NCI-H748 (cell line): Measurements from ENCODE around the gene PTPN7.
"Not testable (repeated sequence)": the region's sequence is repeated elsewhere in the genome, so short reads cannot be mapped to it uniquely, and the experiment has no call there.

Source experiments
- DNase-seq: peaks from one replicate; lab custom pipeline; 2025; ENCODE audit not compliant: unreplicated experiment; lab: John Stamatoyannopoulos, UW

Gene PTPN7

GRCh38 chr1:202154148-202154765 is 6.1 kb downstream of the PTPN7 start:
- DNase-seq: no peak

- DNase-seq: no peak
These were observed 7.1 kb downstream of the PTPN7 start for GRCh38 chr1:202153284-202153683.

GRCh38 chr1:202152399-202152798 is 8.0 kb downstream of the PTPN7 start:
- DNase-seq: no peak

GRCh38 chr1:202151045-202151444 is 9.4 kb downstream of the PTPN7 start:
- DNase-seq: no peak

- no peak for DNase-seq
These were observed 9.8 kb downstream of the PTPN7 start for GRCh38 chr1:202150602-202151001.

- no peak for DNase-seq
These were observed 10.2 kb downstream of the PTPN7 start for GRCh38 chr1:202150187-202150586.

GRCh38 chr1:202149566-202149965 is 10.8 kb downstream of the PTPN7 start:
- DNase-seq: no peak

GRCh38 chr1:202148391-202148790 is 12.0 kb downstream of the PTPN7 start:
- no peak for DNase-seq

- no peak for DNase-seq
These were observed 13.4 kb downstream of the PTPN7 start for GRCh38 chr1:202146993-202147392.

- DNase-seq: no peak
These were observed 14.1 kb downstream of the PTPN7 start for GRCh38 chr1:202146279-202146678.

GRCh38 chr1:202145744-202146140 is 14.7 kb downstream of the PTPN7 start:
- DNase-seq: not testable (repeated sequence)

GRCh38 chr1:202145068-202145743 is 15.2 kb downstream of the PTPN7 start:
- DNase-seq: peak; percentile 29

GRCh38 chr1:202144402-202145067 is 15.9 kb downstream of the PTPN7 start, which contains the start of gene ARL8A:
ARL8A (minus strand) TSS chr1:202144737; CDS start chr1:202144572, 165 bp downstream.
- DNase-seq: peak; percentile 65

GRCh38 chr1:202143768-202144401 is 16.5 kb downstream of the PTPN7 start:
- peak; percentile 13 for DNase-seq

GRCh38 chr1:202143011-202143767 is 17.2 kb downstream of the PTPN7 start:
- DNase-seq: no peak

- DNase-seq: not testable (repeated sequence)
These were observed 18.9 kb downstream of the PTPN7 start for GRCh38 chr1:202141468-202141867.

- no peak for DNase-seq
These were observed 19.6 kb downstream of the PTPN7 start for GRCh38 chr1:202140833-202141232.

- peak; percentile 56 for DNase-seq
These were observed 25.1 kb downstream of the PTPN7 start for GRCh38 chr1:202135221-202135721.

- DNase-seq: no peak
These were observed 25.7 kb downstream of the PTPN7 start for GRCh38 chr1:202134645-202135172.

GRCh38 chr1:202133989-202134388 is 26.4 kb downstream of the PTPN7 start:
- no peak for DNase-seq
